WTC11 (cell line): ENCODE measurements around the gene DBI. TPM values are rescaled to one million over a fixed set of nuclear protein-coding genes. Genes with fewer than 3 reads are reported as not detected.
A peak's percentile ranks its signal among the peaks of the same experiment; 100 is the strongest.

Experiments
- ATAC-seq: fragments of 200-7000 bp; cut with Tn5 transposase; 2 replicates; pipeline ENCODE4 v1.10.0; 2021; ENCODE audit warnings: mild to moderate bottlenecking, moderate library complexity
- CTCF ChIA-PET: fragments of 300-600 bp; sonication (Branson Sonifier 250); formaldehyde crosslinking; loops from one replicate; lab custom pipeline; 2021; ENCODE audit warnings: antibody characterized with exemption; lab: Charles Lee
- POLR2A ChIA-PET: fragments of 350-600 bp; sonication (Branson Sonifier 250); formaldehyde crosslinking; loops from one replicate; lab custom pipeline; 2021; ENCODE audit warnings: antibody characterized with exemption; lab: Charles Lee
- DNase-seq: peaks from one replicate; pipeline ENCODE4 v3.0.0; 2021; ENCODE audit warnings: low spot score
- H3K27ac Mint-ChIP-seq: 2 replicates; pipeline ENCODE4 v1.8.0; 2021; ENCODE audit warnings: mixed read lengths
- H3K27me3 Mint-ChIP-seq: 2 replicates; pipeline ENCODE4 v1.8.0; 2021; ENCODE audit warnings: low read depth, mild to moderate bottlenecking, moderate library complexity, mixed read lengths
- H3K36me3 Mint-ChIP-seq: 2 replicates; pipeline ENCODE4 v1.8.0; 2021; ENCODE audit warnings: mixed read lengths
- H3K4me1 Mint-ChIP-seq: 2 replicates; pipeline ENCODE4 v1.8.0; 2022; ENCODE audit warnings: mixed read lengths
- H3K4me3 Mint-ChIP-seq: 2 replicates; pipeline ENCODE4 v1.8.0; 2021; ENCODE audit warnings: mild to moderate bottlenecking, moderate library complexity, mixed read lengths
- H3K9me3 Mint-ChIP-seq: 2 replicates; pipeline ENCODE4 v1.8.0; 2021; ENCODE audit warnings: mixed read lengths
- CREM ChIP-seq: sonication (generic); formaldehyde crosslinking; IDR thresholded peaks from 2 replicates; pipeline ENCODE4 v1.8.1; 2022; ENCODE audit warnings: mild to moderate bottlenecking, missing genetic modification reagents, moderate library complexity
- ESRRA ChIP-seq: sonication (generic); formaldehyde crosslinking; IDR thresholded peaks from 2 replicates; pipeline ENCODE4 v1.8.1; 2022; ENCODE audit warnings: mild to moderate bottlenecking, missing genetic modification reagents, borderline replicate concordance
- FOXJ3 ChIP-seq: sonication (generic); formaldehyde crosslinking; IDR thresholded peaks from 2 replicates; pipeline ENCODE4 v1.9.0; 2021; ENCODE audit warnings: missing genetic modification reagents, mild to moderate bottlenecking, borderline replicate concordance
- SMAD4 ChIP-seq: sonication (generic); formaldehyde crosslinking; IDR thresholded peaks from 2 replicates; pipeline ENCODE4 v1.8.0; 2022; ENCODE audit warnings: mild to moderate bottlenecking, missing genetic modification reagents
- total RNA-seq: library from RNA; stranded (reverse); gene quantifications from 3 replicates; pipeline ENCODE4 v1.2.3, GENCODE V29; 2021
- TF ChIP-seq, protein P1 (sequence below): sonication (generic); formaldehyde crosslinking; IDR thresholded peaks from 2 replicates; pipeline ENCODE4 v1.8.0; 2023; ENCODE audit warnings: missing genetic modification reagents, mild to moderate bottlenecking, borderline replicate concordance
- TF ChIP-seq, protein P2 (sequence below): sonication (generic); formaldehyde crosslinking; IDR thresholded peaks from 2 replicates; pipeline ENCODE4 v1.8.1; 2022; ENCODE audit warnings: mild to moderate bottlenecking, missing genetic modification reagents, moderate library complexity, borderline replicate concordance
- TF ChIP-seq, protein P3 (sequence below): sonication (generic); formaldehyde crosslinking; conservative IDR thresholded peaks from 2 replicates; pipeline ENCODE4 v1.8.1; 2022; ENCODE audit warnings: mild to moderate bottlenecking, missing genetic modification reagents
- TF ChIP-seq, protein P4 (sequence below): sonication (generic); formaldehyde crosslinking; IDR thresholded peaks from 2 replicates; pipeline ENCODE4 v1.8.1; 2023; ENCODE audit warnings: mild to moderate bottlenecking, moderate library complexity, missing genetic modification reagents
- TF ChIP-seq, protein P5 (sequence below): sonication (generic); formaldehyde crosslinking; IDR thresholded peaks from 2 replicates; pipeline ENCODE4 v1.8.1; 2022; ENCODE audit warnings: low read depth, missing genetic modification reagents, borderline replicate concordance
- TF ChIP-seq, protein P6 (sequence below): sonication (generic); formaldehyde crosslinking; IDR thresholded peaks from 2 replicates; pipeline ENCODE4 v1.8.0; 2022; ENCODE audit warnings: mild to moderate bottlenecking, missing genetic modification reagents
- TF ChIP-seq, protein P7 (sequence below): fragments of 250-450 bp; sonication (Bioruptor Pico); conservative IDR thresholded peaks from 2 replicates; pipeline ENCODE4 v1.9.0; 2021; ENCODE audit warnings: mild to moderate bottlenecking
- TF ChIP-seq, protein P8 (sequence below): sonication (generic); formaldehyde crosslinking; conservative IDR thresholded peaks from 2 replicates; pipeline ENCODE4 v1.8.1; 2023; ENCODE audit warnings: mild to moderate bottlenecking, low read depth, missing genetic modification reagents, moderate library complexity

The DBI gene
- total RNA-seq, 1 experiment from 2014 or later: 158 TPM

DNA sequence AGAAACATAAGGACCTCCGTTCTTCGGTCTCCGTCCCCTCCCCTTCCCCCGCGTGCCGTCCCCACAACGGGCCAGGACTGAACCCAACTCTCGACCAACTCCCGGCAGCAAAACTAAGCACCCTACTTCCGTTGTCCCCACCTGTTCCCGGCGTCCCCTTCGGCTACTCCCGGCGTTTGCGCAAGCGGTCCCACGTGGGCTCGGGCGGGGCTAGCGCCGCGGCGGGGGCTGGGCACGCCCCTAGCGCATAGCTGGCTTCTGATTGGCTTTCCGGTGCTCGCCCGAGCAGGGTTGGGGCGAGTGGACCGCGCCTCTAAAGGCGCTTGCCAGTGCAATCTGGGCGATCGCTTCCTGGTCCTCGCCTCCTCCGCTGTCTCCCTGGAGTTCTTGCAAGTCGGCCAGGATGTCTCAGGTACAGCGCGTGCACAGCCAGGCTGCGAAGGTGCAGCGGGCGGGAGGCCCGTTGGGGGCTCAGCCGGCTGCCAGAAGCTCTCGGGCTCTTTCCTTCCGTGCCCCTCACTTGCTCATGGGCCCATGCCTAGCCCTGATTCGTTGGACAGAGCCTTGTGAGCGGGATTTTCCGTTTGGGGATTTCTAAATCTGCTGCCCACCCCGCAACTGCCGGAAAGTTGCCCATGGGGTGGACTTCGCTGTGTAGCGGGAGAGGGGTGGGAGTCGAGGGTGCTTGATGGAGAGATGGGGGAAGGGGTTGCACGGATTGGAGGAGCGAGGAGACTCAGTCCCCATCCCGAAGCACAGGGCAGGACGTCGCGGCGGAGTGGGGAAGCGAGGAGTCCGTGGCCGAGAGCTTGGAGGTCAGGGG, at the start of gene DBI, which contains the start of gene C2orf76 (continued):
- TF ChIP-seq, protein P1, sequence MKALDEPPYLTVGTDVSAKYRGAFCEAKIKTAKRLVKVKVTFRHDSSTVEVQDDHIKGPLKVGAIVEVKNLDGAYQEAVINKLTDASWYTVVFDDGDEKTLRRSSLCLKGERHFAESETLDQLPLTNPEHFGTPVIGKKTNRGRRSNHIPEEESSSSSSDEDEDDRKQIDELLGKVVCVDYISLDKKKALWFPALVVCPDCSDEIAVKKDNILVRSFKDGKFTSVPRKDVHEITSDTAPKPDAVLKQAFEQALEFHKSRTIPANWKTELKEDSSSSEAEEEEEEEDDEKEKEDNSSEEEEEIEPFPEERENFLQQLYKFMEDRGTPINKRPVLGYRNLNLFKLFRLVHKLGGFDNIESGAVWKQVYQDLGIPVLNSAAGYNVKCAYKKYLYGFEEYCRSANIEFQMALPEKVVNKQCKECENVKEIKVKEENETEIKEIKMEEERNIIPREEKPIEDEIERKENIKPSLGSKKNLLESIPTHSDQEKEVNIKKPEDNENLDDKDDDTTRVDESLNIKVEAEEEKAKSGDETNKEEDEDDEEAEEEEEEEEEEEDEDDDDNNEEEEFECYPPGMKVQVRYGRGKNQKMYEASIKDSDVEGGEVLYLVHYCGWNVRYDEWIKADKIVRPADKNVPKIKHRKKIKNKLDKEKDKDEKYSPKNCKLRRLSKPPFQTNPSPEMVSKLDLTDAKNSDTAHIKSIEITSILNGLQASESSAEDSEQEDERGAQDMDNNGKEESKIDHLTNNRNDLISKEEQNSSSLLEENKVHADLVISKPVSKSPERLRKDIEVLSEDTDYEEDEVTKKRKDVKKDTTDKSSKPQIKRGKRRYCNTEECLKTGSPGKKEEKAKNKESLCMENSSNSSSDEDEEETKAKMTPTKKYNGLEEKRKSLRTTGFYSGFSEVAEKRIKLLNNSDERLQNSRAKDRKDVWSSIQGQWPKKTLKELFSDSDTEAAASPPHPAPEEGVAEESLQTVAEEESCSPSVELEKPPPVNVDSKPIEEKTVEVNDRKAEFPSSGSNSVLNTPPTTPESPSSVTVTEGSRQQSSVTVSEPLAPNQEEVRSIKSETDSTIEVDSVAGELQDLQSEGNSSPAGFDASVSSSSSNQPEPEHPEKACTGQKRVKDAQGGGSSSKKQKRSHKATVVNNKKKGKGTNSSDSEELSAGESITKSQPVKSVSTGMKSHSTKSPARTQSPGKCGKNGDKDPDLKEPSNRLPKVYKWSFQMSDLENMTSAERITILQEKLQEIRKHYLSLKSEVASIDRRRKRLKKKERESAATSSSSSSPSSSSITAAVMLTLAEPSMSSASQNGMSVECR (CRISPR knock-in tag): 0 out of 2 replicates have a peak, but pooled peaks have one; percentile 15
- TF ChIP-seq, protein P2, sequence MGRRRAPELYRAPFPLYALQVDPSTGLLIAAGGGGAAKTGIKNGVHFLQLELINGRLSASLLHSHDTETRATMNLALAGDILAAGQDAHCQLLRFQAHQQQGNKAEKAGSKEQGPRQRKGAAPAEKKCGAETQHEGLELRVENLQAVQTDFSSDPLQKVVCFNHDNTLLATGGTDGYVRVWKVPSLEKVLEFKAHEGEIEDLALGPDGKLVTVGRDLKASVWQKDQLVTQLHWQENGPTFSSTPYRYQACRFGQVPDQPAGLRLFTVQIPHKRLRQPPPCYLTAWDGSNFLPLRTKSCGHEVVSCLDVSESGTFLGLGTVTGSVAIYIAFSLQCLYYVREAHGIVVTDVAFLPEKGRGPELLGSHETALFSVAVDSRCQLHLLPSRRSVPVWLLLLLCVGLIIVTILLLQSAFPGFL (CRISPR knock-in tag): no peak
- TF ChIP-seq, protein P3, sequence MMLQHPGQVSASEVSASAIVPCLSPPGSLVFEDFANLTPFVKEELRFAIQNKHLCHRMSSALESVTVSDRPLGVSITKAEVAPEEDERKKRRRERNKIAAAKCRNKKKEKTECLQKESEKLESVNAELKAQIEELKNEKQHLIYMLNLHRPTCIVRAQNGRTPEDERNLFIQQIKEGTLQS (CRISPR knock-in tag): no peak
- TF ChIP-seq, protein P4, sequence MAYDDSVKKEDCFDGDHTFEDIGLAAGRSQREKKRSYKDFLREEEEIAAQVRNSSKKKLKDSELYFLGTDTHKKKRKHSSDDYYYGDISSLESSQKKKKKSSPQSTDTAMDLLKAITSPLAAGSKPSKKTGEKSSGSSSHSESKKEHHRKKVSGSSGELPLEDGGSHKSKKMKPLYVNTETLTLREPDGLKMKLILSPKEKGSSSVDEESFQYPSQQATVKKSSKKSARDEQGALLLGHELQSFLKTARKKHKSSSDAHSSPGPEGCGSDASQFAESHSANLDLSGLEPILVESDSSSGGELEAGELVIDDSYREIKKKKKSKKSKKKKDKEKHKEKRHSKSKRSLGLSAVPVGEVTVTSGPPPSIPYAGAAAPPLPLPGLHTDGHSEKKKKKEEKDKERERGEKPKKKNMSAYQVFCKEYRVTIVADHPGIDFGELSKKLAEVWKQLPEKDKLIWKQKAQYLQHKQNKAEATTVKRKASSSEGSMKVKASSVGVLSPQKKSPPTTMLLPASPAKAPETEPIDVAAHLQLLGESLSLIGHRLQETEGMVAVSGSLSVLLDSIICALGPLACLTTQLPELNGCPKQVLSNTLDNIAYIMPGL: peak; percentile 58; the same call in 1 of the 2 replicates
- TF ChIP-seq, protein P5, sequence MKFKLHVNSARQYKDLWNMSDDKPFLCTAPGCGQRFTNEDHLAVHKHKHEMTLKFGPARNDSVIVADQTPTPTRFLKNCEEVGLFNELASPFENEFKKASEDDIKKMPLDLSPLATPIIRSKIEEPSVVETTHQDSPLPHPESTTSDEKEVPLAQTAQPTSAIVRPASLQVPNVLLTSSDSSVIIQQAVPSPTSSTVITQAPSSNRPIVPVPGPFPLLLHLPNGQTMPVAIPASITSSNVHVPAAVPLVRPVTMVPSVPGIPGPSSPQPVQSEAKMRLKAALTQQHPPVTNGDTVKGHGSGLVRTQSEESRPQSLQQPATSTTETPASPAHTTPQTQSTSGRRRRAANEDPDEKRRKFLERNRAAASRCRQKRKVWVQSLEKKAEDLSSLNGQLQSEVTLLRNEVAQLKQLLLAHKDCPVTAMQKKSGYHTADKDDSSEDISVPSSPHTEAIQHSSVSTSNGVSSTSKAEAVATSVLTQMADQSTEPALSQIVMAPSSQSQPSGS (CRISPR knock-in tag): no peak
- peak; percentile 41; the same call in 1 of the 2 replicates for TF ChIP-seq CREM
- no peak for TF ChIP-seq SMAD4
- TF ChIP-seq, protein P6, sequence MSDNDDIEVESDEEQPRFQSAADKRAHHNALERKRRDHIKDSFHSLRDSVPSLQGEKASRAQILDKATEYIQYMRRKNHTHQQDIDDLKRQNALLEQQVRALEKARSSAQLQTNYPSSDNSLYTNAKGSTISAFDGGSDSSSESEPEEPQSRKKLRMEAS: peak; percentile 85
- TF ChIP-seq, protein P7, sequence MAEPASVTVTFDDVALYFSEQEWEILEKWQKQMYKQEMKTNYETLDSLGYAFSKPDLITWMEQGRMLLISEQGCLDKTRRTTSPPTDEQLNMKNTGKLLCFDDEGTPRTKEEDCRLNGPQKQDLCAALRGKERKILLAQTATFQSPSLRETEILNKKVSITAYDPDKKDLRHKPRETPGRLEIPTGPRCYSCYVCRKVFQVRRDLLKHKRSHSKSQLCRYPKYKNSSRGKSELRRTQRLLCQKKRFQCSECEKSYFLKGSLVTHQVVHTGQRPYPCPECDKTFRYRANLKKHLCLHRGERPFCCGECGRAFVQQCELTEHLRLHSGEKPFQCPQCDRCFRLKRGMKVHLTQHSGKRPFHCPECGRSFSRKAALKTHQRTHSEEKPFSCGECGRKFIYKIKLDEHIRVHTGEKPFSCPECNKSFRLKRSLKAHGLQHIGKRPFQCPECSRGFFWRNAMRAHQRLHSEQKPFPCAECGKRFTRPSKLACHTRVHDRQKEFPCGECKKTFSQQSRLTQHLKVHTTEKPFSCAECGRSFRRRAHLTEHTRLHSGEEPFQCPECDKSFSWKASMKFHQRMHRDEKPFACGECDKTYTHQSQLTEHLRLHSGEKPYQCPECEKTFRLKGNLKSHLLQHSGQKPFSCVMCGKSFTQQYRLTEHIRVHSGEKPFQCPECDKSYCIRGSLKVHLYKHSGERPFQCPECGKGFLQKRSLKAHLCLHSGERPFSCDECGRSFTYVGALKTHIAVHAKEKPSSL: no peak
- TF ChIP-seq ESRRA (CRISPR knock-in tag): no peak

DNA sequence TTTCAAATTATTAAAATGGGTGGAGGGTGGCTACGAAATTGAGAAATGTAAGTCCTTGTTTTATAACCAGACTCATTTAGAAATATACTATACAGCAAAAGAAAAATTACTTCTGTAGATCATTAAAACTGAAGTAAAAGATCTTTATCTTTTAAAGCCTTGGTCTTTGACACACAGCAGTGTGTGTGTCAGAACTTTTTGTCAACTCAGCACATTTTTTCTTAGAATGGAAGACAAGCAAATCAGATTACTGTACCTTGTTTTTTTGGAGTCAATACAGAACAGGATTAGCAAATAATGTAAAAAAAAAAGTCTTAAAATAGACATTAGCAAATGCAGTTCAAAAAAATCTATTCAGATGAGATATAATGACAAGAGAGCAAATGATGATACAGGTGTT, 49.2 kb upstream of the DBI start:
- no peaks in the 10 kb centered on the region for H3K36me3 Mint-ChIP-seq
- H3K4me1 Mint-ChIP-seq: 0 out of 2 replicates have a peak, but pooled peaks cover 5% of the 10 kb centered on the region
- H3K27me3 Mint-ChIP-seq: no peaks in the 10 kb centered on the region
- ATAC-seq (no peak), DNase-seq (no peak)
- H3K9me3 Mint-ChIP-seq: no peaks in the 10 kb centered on the region
- POLR2A ChIA-PET: no interaction called here
- H3K27ac Mint-ChIP-seq: no peak overlapping the region
- no peak overlapping the region for H3K4me3 Mint-ChIP-seq
- CTCF ChIA-PET: no interaction called here
- no peak for TF ChIP-seq FOXJ3 (CRISPR knock-in tag)
- TF ChIP-seq, protein P1 (CRISPR knock-in tag): no peak
- TF ChIP-seq ESRRA (CRISPR knock-in tag): no peak
- TF ChIP-seq, protein P6: no peak
- TF ChIP-seq, protein P8, sequence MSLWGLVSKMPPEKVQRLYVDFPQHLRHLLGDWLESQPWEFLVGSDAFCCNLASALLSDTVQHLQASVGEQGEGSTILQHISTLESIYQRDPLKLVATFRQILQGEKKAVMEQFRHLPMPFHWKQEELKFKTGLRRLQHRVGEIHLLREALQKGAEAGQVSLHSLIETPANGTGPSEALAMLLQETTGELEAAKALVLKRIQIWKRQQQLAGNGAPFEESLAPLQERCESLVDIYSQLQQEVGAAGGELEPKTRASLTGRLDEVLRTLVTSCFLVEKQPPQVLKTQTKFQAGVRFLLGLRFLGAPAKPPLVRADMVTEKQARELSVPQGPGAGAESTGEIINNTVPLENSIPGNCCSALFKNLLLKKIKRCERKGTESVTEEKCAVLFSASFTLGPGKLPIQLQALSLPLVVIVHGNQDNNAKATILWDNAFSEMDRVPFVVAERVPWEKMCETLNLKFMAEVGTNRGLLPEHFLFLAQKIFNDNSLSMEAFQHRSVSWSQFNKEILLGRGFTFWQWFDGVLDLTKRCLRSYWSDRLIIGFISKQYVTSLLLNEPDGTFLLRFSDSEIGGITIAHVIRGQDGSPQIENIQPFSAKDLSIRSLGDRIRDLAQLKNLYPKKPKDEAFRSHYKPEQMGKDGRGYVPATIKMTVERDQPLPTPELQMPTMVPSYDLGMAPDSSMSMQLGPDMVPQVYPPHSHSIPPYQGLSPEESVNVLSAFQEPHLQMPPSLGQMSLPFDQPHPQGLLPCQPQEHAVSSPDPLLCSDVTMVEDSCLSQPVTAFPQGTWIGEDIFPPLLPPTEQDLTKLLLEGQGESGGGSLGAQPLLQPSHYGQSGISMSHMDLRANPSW (CRISPR knock-in tag): no peak
